Measurements from ENCODE around the gene RAMP3. TPM values are rescaled to one million over a fixed set of nuclear protein-coding genes. Genes with fewer than 3 reads are reported as not detected.

RAMP3 gene
- total and polyA plus RNA-seq, 9 of the 15 experiments (the other 6 are each of a cell fraction or from before 2014, with no cell fraction given): not detected

DNA sequence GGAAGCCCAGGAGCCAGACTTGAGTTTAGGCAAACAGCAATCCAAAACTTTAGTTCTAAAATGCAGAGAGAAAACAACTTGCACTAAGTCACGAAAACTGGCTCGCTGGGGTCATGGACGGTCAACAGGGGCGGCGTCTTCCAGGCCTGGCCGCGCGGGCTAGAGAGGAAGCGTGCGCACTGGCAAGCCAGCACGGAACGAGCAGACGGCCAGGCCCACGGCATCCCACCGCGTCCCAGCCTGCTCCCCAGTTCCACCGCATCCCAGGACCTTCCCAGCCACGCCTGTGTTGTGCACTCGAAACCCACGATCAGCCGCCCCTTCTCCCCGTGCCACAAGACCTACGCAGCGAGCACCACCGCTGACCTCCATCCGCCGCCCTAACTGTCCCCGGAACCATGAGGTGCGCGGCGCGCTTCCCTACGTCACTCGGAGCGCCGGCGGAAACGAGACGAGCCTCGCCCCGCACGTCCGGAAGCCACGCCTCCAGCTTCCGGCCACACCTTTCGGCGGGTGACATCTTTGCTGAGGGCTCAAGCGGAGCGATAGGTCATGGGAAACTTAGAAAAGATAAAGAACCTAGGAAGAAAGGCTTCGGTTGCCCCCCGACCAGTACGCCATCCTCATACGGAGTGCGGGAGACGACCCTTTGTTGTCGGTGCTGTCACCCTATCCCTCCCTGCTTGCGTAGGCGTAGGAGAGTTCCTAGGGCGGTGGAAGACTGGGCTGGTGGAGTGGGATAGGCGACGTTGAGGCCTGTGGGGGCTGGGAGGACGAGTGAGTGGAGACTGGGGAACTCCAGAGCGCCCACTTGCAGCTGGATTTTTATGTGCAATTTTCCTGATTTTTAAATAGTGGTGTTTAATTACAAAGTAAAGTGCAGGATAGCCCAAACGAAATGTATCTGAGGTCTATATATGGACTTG, 46.0 kb upstream of the RAMP3 start, which contains the start of gene TBRG4 (continued):
- TF ChIP-seq, protein P1, sequence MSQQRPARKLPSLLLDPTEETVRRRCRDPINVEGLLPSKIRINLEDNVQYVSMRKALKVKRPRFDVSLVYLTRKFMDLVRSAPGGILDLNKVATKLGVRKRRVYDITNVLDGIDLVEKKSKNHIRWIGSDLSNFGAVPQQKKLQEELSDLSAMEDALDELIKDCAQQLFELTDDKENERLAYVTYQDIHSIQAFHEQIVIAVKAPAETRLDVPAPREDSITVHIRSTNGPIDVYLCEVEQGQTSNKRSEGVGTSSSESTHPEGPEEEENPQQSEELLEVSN (IDR thresholded peaks at IDR 0.05; ENCODE audit: borderline replicate concordance in 1 of 2, extremely low read depth in 1 of 2, insufficient read depth in 1 of 2, insufficient read length in 1 of 2, low read depth in 1 of 2, low read length in 1 of 2, poor library complexity in 1 of 2, severe bottlenecking in 1 of 2): peak in 1 of 2 experiments; percentile 37
- TF ChIP-seq CC2D1A (IDR thresholded peaks at IDR 0.05) (0 out of 2 replicates have a peak, but pooled peaks have one; percentile 25), CREB1 (IDR thresholded peaks at IDR 0.05) (peak; percentile 99), CREB1 (CRISPR knock-in tag; IDR thresholded peaks at IDR 0.05) (peak; percentile 100), GATAD2A (IDR thresholded peaks at IDR 0.05) (no peak), KAT8 (IDR thresholded peaks at IDR 0.05; ENCODE audit: low read depth) (no peak), RBM14 (IDR thresholded peaks at IDR 0.05; ENCODE audit: borderline replicate concordance, insufficient read depth, low read depth, low read length) (peak; percentile 27; the same call in 1 of the 2 replicates), TGIF2 (CRISPR knock-in tag; IDR thresholded peaks at IDR 0.05) (no peak), SIN3A (IDR thresholded peaks at IDR 0.05; ENCODE audit: borderline replicate concordance in 2 of 2, control insufficient read depth in 1 of 2, low read depth in 2 of 2, low read length in 2 of 2) (peak; percentile 90 to 96; a peak in 2 of 4 replicates), KAT7 (CRISPR knock-in tag; IDR thresholded peaks at IDR 0.05; ENCODE audit: borderline replicate concordance) (peak; percentile 96; the same call in 1 of the 2 replicates)
- TF ChIP-seq, protein P2, sequence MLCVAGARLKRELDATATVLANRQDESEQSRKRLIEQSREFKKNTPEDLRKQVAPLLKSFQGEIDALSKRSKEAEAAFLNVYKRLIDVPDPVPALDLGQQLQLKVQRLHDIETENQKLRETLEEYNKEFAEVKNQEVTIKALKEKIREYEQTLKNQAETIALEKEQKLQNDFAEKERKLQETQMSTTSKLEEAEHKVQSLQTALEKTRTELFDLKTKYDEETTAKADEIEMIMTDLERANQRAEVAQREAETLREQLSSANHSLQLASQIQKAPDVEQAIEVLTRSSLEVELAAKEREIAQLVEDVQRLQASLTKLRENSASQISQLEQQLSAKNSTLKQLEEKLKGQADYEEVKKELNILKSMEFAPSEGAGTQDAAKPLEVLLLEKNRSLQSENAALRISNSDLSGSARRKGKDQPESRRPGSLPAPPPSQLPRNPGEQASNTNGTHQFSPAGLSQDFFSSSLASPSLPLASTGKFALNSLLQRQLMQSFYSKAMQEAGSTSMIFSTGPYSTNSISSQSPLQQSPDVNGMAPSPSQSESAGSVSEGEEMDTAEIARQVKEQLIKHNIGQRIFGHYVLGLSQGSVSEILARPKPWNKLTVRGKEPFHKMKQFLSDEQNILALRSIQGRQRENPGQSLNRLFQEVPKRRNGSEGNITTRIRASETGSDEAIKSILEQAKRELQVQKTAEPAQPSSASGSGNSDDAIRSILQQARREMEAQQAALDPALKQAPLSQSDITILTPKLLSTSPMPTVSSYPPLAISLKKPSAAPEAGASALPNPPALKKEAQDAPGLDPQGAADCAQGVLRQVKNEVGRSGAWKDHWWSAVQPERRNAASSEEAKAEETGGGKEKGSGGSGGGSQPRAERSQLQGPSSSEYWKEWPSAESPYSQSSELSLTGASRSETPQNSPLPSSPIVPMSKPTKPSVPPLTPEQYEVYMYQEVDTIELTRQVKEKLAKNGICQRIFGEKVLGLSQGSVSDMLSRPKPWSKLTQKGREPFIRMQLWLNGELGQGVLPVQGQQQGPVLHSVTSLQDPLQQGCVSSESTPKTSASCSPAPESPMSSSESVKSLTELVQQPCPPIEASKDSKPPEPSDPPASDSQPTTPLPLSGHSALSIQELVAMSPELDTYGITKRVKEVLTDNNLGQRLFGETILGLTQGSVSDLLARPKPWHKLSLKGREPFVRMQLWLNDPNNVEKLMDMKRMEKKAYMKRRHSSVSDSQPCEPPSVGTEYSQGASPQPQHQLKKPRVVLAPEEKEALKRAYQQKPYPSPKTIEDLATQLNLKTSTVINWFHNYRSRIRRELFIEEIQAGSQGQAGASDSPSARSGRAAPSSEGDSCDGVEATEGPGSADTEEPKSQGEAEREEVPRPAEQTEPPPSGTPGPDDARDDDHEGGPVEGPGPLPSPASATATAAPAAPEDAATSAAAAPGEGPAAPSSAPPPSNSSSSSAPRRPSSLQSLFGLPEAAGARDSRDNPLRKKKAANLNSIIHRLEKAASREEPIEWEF (CRISPR knock-in tag; IDR thresholded peaks at IDR 0.05): no peak
- TF ChIP-seq, protein P3, sequence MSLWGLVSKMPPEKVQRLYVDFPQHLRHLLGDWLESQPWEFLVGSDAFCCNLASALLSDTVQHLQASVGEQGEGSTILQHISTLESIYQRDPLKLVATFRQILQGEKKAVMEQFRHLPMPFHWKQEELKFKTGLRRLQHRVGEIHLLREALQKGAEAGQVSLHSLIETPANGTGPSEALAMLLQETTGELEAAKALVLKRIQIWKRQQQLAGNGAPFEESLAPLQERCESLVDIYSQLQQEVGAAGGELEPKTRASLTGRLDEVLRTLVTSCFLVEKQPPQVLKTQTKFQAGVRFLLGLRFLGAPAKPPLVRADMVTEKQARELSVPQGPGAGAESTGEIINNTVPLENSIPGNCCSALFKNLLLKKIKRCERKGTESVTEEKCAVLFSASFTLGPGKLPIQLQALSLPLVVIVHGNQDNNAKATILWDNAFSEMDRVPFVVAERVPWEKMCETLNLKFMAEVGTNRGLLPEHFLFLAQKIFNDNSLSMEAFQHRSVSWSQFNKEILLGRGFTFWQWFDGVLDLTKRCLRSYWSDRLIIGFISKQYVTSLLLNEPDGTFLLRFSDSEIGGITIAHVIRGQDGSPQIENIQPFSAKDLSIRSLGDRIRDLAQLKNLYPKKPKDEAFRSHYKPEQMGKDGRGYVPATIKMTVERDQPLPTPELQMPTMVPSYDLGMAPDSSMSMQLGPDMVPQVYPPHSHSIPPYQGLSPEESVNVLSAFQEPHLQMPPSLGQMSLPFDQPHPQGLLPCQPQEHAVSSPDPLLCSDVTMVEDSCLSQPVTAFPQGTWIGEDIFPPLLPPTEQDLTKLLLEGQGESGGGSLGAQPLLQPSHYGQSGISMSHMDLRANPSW (CRISPR knock-in tag; IDR thresholded peaks at IDR 0.05): no peak; the same call in 1 of the 2 replicates
- TF ChIP-seq, protein P4, sequence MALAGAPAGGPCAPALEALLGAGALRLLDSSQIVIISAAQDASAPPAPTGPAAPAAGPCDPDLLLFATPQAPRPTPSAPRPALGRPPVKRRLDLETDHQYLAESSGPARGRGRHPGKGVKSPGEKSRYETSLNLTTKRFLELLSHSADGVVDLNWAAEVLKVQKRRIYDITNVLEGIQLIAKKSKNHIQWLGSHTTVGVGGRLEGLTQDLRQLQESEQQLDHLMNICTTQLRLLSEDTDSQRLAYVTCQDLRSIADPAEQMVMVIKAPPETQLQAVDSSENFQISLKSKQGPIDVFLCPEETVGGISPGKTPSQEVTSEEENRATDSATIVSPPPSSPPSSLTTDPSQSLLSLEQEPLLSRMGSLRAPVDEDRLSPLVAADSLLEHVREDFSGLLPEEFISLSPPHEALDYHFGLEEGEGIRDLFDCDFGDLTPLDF (CRISPR knock-in tag; IDR thresholded peaks at IDR 0.05): no peak
